ENCODE measurements around the gene SHTN1.

DNA sequence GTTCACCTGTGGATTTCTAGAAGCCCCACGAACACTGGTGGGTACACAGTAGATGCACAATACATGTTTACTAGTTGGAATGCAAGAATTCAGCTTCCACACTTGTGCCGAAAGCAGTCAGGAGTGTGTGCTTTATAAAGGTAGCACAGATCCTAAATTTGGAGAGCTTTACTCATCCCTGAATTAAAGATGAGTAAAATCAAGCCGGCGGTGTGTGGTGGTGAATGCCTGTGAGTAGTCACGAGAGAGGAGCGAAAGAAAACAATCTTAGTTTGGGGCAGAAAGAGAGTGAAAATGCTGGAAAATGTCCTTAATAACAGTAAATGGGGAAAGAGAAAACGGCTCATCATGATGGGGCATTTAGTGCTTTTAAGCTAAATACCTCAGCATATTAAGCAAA, 169.3 kb downstream of the SHTN1 start:
- TF ChIP-seq, protein P1, sequence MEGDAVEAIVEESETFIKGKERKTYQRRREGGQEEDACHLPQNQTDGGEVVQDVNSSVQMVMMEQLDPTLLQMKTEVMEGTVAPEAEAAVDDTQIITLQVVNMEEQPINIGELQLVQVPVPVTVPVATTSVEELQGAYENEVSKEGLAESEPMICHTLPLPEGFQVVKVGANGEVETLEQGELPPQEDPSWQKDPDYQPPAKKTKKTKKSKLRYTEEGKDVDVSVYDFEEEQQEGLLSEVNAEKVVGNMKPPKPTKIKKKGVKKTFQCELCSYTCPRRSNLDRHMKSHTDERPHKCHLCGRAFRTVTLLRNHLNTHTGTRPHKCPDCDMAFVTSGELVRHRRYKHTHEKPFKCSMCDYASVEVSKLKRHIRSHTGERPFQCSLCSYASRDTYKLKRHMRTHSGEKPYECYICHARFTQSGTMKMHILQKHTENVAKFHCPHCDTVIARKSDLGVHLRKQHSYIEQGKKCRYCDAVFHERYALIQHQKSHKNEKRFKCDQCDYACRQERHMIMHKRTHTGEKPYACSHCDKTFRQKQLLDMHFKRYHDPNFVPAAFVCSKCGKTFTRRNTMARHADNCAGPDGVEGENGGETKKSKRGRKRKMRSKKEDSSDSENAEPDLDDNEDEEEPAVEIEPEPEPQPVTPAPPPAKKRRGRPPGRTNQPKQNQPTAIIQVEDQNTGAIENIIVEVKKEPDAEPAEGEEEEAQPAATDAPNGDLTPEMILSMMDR (IDR thresholded peaks at IDR 0.05): no peak
- TF ChIP-seq EZH2 (IDR thresholded peaks at IDR 0.05; ENCODE audit: borderline replicate concordance, insufficient read depth, low read depth, low read length, poor library complexity, severe bottlenecking): no peak

Data from B cell (primary cell).